Activated CD8-positive, alpha-beta T cell treated with anti-CD3 and anti-CD28 coated beads, Interleukin-2, amount 10 ng/mL, durations not matched to agents 7 days and 5 days (primary cell): ENCODE measurements around the gene SYT13. TPM values are rescaled to one million over a fixed set of nuclear protein-coding genes. Genes with fewer than 3 reads are reported as not detected.
A peak's percentile ranks its signal among the peaks of the same experiment; 100 is the strongest.
"Not testable (repeated sequence)": the region's sequence is repeated elsewhere in the genome, so short reads cannot be mapped to it uniquely, and the experiment has no call there.

Experiments used
- ATAC-seq: fragments of 150-1000 bp; cut with Tn5 transposase; one replicate; pipeline ENCODE4 v1.10.0; 2021; ENCODE audit warnings: moderate library complexity
- CTCF ChIA-PET: fragments of 350-600 bp; sonication (Branson Sonifier 250); formaldehyde crosslinking; loops from one replicate; lab custom pipeline; 2021; ENCODE audit warnings: antibody characterized with exemption; lab: Charles Lee
- POLR2A ChIA-PET: fragments of 350-600 bp; sonication (Branson Sonifier 250); formaldehyde crosslinking; loops from one replicate; lab custom pipeline; 2021; ENCODE audit warnings: antibody characterized with exemption; lab: Charles Lee
- DNase-seq: peaks from one replicate; pipeline ENCODE4 v3.0.0-alpha.2; 2020
- H3K27ac Mint-ChIP-seq: one replicate; pipeline ENCODE4 v1.8.0; 2021; ENCODE audit warnings: mild to moderate bottlenecking, mixed read lengths
- H3K27me3 Mint-ChIP-seq: one replicate; pipeline ENCODE4 v1.8.0; 2021; ENCODE audit warnings: low read depth, mixed read lengths
- H3K36me3 Mint-ChIP-seq: one replicate; pipeline ENCODE4 v1.8.0; 2021; ENCODE audit warnings: low read depth, mixed read lengths
- H3K4me1 Mint-ChIP-seq: one replicate; pipeline ENCODE4 v1.8.0; 2021; ENCODE audit warnings: low read depth, mixed read lengths
- H3K4me3 Mint-ChIP-seq: one replicate; pipeline ENCODE4 v1.8.0; 2021; ENCODE audit warnings: mild to moderate bottlenecking, mixed read lengths
- H3K9me3 Mint-ChIP-seq: one replicate; pipeline ENCODE4 v1.8.0; 2022; ENCODE audit warnings: mixed read lengths; ENCODE audit not compliant: insufficient read depth
- total RNA-seq, 2 experiments: library from RNA; stranded (reverse); gene quantifications; one replicate each; pipeline ENCODE4 v1.2.3, GENCODE V29; 2021

SYT13 gene
- total RNA-seq, 2 experiments from 2014 or later = not detected

GRCh38 chr11:45304992-45305335, 18.8 kb upstream of the SYT13 start:
- no peaks in the 10 kb centered on the region for H3K9me3 Mint-ChIP-seq
- H3K36me3 Mint-ChIP-seq = no peaks in the 10 kb centered on the region
- ChIA-PET POLR2A (no interaction called here), CTCF (interaction anchor here (0.9 kb wide), 1 partner anchor 13 kb away, joined by 3 read pairs; no protein-coding TSS in a partner anchor)
- H3K4me3 Mint-ChIP-seq = no peak overlapping the region
- no peak for DNase-seq
- peaks cover 8% of the 10 kb centered on the region for H3K4me1 Mint-ChIP-seq
- no peak for ATAC-seq
- peaks cover 11% of the 10 kb centered on the region for H3K27me3 Mint-ChIP-seq
- H3K27ac Mint-ChIP-seq = no peak overlapping the region

GRCh38 chr11:45304111-45304991, 18.2 kb upstream of the SYT13 start:
- ChIA-PET POLR2A (no interaction called here), CTCF (interaction anchor here (0.9 to 1.2 kb wide), 2 partner anchors 12 to 36 kb away, joined by 3 read pairs; no protein-coding TSS in a partner anchor)
- Mint-ChIP-seq H3K27me3 (peaks cover 7% of the 10 kb centered on the region), H3K9me3 (no peaks in the 10 kb centered on the region), H3K36me3 (no peaks in the 10 kb centered on the region), H3K27ac (no peak overlapping the region), H3K4me3 (no peak overlapping the region), H3K4me1 (peaks cover 8% of the 10 kb centered on the region)
- DNase-seq (no peak), ATAC-seq (no peak)

GRCh38 chr11:45303316-45303715, 17.2 kb upstream of the SYT13 start:
- Mint-ChIP-seq H3K36me3 (no peaks in the 10 kb centered on the region), H3K9me3 (no peaks in the 10 kb centered on the region), H3K27me3 (peaks cover 7% of the 10 kb centered on the region), H3K4me1 (peaks cover 8% of the 10 kb centered on the region), H3K27ac (no peak overlapping the region), H3K4me3 (no peak overlapping the region)
- DNase-seq = no peak
- ChIA-PET CTCF (interaction anchor here (1.2 kb wide), 1 partner anchor 37 kb away, joined by 3 read pairs; no protein-coding TSS in a partner anchor), POLR2A (no interaction called here)
- no peak for ATAC-seq

- no peak for DNase-seq
- POLR2A ChIA-PET = no interaction called here
- no peak overlapping the region for H3K4me3 Mint-ChIP-seq
Measured at GRCh38 chr11:45301537-45302246, 15.6 kb upstream of the SYT13 start.

GRCh38 chr11:45300715-45301114, 14.6 kb upstream of the SYT13 start:
- DNase-seq = no peak
- H3K9me3 Mint-ChIP-seq = no peaks in the 10 kb centered on the region
- CTCF ChIA-PET = interaction anchor here (1.3 kb wide), 1 partner anchor 190 kb away, joined by 3 read pairs; no protein-coding TSS in a partner anchor
- POLR2A ChIA-PET = no interaction called here
- no peak for ATAC-seq
- no peaks in the 10 kb centered on the region for H3K4me1 Mint-ChIP-seq
- no peak overlapping the region for H3K27ac Mint-ChIP-seq
- peaks cover 19% of the 10 kb centered on the region for H3K27me3 Mint-ChIP-seq
- H3K36me3 Mint-ChIP-seq = no peaks in the 10 kb centered on the region
- H3K4me3 Mint-ChIP-seq = no peak overlapping the region

More at GRCh38 chr11:45301537-45302246, 15.6 kb upstream of the SYT13 start:
- peaks cover 3% of the 10 kb centered on the region for H3K4me1 Mint-ChIP-seq
- no peaks in the 10 kb centered on the region for H3K9me3 Mint-ChIP-seq
- ATAC-seq = no peak
- H3K27ac Mint-ChIP-seq = no peak overlapping the region
- H3K36me3 Mint-ChIP-seq = no peaks in the 10 kb centered on the region
- CTCF ChIA-PET = no interaction called here
- peaks cover 15% of the 10 kb centered on the region for H3K27me3 Mint-ChIP-seq

- H3K27ac Mint-ChIP-seq = no peak overlapping the region
- no peak overlapping the region for H3K4me3 Mint-ChIP-seq
- ATAC-seq = no peak
- POLR2A ChIA-PET = no interaction called here
- DNase-seq = no peak
- no peaks in the 10 kb centered on the region for H3K4me1 Mint-ChIP-seq
- no peaks in the 10 kb centered on the region for H3K9me3 Mint-ChIP-seq
- no peaks in the 10 kb centered on the region for H3K36me3 Mint-ChIP-seq
- CTCF ChIA-PET = no interaction called here
- peaks cover 23% of the 10 kb centered on the region for H3K27me3 Mint-ChIP-seq
Measured at GRCh38 chr11:45298718-45299117, 12.6 kb upstream of the SYT13 start.

GRCh38 chr11:45296075-45296474, 9.9 kb upstream of the SYT13 start:
- no peak for ATAC-seq
- H3K4me1 Mint-ChIP-seq = no peaks in the 10 kb centered on the region
- POLR2A ChIA-PET = no interaction called here
- peaks cover 32% of the 10 kb centered on the region for H3K27me3 Mint-ChIP-seq
- no peaks in the 10 kb centered on the region for H3K9me3 Mint-ChIP-seq
- DNase-seq = no peak
- no peaks in the 10 kb centered on the region for H3K36me3 Mint-ChIP-seq
- no peak overlapping the region for H3K4me3 Mint-ChIP-seq
- no peak overlapping the region for H3K27ac Mint-ChIP-seq
- CTCF ChIA-PET = no interaction called here

GRCh38 chr11:45294499-45294898, 8.4 kb upstream of the SYT13 start:
- H3K27ac Mint-ChIP-seq = no peak overlapping the region
- no peak for ATAC-seq
- CTCF ChIA-PET = interaction anchor here (0.7 to 2.4 kb wide), 3 partner anchors 37 to 192 kb away, joined by 3 to 16 read pairs (median 3); no protein-coding TSS in a partner anchor
- no peak for DNase-seq
- H3K27me3 Mint-ChIP-seq = peaks cover 43% of the 10 kb centered on the region
- no peaks in the 10 kb centered on the region for H3K4me1 Mint-ChIP-seq
- H3K4me3 Mint-ChIP-seq = no peak overlapping the region
- H3K36me3 Mint-ChIP-seq = no peaks in the 10 kb centered on the region
- POLR2A ChIA-PET = no interaction called here
- no peaks in the 10 kb centered on the region for H3K9me3 Mint-ChIP-seq

GRCh38 chr11:45293566-45294192, 7.5 kb upstream of the SYT13 start:
- H3K4me1 Mint-ChIP-seq, H3K4me3 Mint-ChIP-seq, H3K9me3 Mint-ChIP-seq, H3K27ac Mint-ChIP-seq, H3K36me3 Mint-ChIP-seq, POLR2A ChIA-PET: not testable (repeated sequence)
- DNase-seq (peak; percentile 74), ATAC-seq (peak; percentile 69)
- CTCF ChIA-PET = interaction anchor here (1.1 to 2.4 kb wide), 2 partner anchors 183 to 191 kb away, joined by 3 to 16 read pairs; no protein-coding TSS in a partner anchor
- peaks cover 50% of the 10 kb centered on the region for H3K27me3 Mint-ChIP-seq

- Mint-ChIP-seq H3K9me3 (no peaks in the 10 kb centered on the region), H3K27ac (no peak overlapping the region), H3K4me1 (no peaks in the 10 kb centered on the region), H3K4me3 (no peak overlapping the region), H3K27me3 (peaks cover 56% of the 10 kb centered on the region), H3K36me3 (no peaks in the 10 kb centered on the region)
- ChIA-PET CTCF (interaction anchor here (2.4 kb wide), 1 partner anchor 180 kb away, joined by 19 read pairs; no protein-coding TSS in a partner anchor), POLR2A (no interaction called here)
- ATAC-seq = no peak
- no peak for DNase-seq
Measured at GRCh38 chr11:45290586-45290985, 4.4 kb upstream of the SYT13 start.

GRCh38 chr11:45289369-45289768, 3.2 kb upstream of the SYT13 start:
- H3K27me3 Mint-ChIP-seq = peaks cover 64% of the 10 kb centered on the region
- CTCF ChIA-PET = interaction anchor here (2.3 kb wide), 1 partner anchor 179 kb away, joined by 5 read pairs; no protein-coding TSS in a partner anchor
- no peak overlapping the region for H3K27ac Mint-ChIP-seq
- no peaks in the 10 kb centered on the region for H3K36me3 Mint-ChIP-seq
- no peak for ATAC-seq
- no peak overlapping the region for H3K4me3 Mint-ChIP-seq
- no peak for DNase-seq
- H3K9me3 Mint-ChIP-seq = no peaks in the 10 kb centered on the region
- POLR2A ChIA-PET = no interaction called here
- no peaks in the 10 kb centered on the region for H3K4me1 Mint-ChIP-seq
